Activated CD8-positive, alpha-beta memory T cell treated with anti-CD3 and anti-CD28 coated beads for 4 hours (primary cell): ENCODE results near the gene DPY19L3.
"Not testable (repeated sequence)": the region's sequence is repeated elsewhere in the genome, so short reads cannot be mapped to it uniquely, and the experiment has no call there.

Experiments used
- DNase-seq, 2 donors: peaks; one replicate each; pipeline ENCODE4 v3.0.0-alpha.2; 2020; ENCODE audit warnings: low read depth in 2 of 2

The DPY19L3 gene

DNA sequence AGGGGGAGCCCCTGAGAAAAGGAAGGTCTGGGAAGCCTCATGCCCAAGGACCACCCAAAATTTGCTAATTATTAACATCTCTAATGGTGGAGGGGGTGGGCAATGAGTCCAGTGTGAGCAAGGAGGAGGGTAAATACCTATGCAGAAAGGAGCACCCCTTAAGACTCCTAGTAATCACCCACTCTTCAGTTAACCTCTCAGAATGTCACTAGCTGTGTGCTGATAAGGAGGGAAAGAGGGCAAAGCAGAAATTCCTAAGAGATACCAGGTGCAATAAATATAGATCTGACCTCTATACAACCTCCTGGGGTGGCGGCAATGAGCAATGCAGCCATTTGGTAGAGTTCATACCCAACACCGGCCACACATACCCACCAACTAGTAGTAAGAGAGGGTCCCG is 12.7 kb upstream of the DPY19L3 start:
- DNase-seq: no peak

DNA sequence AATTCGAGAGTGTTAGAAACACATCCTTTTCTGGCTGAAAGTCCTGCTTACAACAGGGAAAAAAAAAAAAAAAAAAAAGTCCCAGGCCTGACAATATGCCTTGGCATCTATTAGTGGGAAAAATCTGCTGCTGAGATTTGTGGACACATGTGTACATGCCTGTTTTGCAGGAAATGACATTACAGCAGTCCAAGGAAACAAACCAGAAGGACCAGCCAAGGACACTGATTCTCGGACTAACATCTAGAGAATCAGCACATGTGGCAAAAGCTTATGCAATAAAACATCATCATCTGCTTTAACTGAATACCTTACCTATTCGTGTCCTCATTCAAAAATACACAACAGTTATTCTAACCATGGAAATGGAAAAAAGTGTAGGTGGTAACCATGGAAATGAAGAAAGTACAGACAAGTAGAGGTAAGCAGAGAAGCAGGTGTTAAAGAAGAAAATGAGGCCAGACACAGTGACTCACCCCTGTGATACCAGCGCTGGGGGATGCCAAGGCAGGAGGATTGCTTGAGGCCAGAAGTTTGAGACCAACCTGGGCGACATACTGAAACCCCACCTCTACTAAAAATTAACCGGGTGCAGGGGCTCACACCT is 9.4 kb upstream of the DPY19L3 start:
- no peak for DNase-seq

DNA sequence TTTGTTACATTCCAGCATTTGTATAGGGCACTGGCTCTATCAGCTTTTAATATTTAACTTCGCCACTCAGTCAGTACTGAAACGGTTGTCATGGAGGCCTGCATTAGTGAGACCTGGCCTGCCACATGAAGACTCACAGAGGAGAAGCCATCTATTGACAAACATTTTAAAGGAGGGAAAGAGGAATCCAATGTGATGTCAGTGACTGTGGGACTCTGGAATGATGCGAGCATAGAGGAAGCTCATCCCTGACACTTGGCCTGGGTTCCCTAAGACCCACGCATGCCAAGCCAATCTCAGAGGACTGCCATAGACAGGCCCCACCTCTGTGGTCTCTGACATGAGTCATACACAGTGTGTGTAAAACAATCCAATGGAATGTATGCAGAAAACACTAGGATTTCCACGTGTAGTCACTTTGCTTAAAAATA is 7.9 kb upstream of the DPY19L3 start:
- DNase-seq: no peak

DNA sequence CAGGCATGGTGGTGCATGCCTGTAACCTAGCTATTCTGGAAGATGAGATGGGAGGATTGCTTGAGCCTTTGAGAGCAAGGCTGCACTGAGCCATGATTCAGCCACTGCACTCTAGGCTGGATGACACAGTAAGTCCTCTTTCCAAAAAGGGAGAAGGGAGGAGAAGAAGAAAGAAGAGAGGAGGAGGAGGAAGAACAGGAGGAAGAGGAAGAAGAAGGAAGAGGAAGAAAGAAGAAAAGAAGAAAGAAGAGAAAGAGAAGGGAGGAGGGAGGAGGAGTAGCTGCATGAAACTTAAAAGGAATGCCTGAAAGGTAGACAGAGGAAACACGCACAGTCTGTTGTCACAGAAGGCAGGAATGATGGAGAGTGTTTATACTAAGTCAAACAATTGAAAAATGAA is 3.6 kb upstream of the DPY19L3 start:
- no peak for DNase-seq

DNA sequence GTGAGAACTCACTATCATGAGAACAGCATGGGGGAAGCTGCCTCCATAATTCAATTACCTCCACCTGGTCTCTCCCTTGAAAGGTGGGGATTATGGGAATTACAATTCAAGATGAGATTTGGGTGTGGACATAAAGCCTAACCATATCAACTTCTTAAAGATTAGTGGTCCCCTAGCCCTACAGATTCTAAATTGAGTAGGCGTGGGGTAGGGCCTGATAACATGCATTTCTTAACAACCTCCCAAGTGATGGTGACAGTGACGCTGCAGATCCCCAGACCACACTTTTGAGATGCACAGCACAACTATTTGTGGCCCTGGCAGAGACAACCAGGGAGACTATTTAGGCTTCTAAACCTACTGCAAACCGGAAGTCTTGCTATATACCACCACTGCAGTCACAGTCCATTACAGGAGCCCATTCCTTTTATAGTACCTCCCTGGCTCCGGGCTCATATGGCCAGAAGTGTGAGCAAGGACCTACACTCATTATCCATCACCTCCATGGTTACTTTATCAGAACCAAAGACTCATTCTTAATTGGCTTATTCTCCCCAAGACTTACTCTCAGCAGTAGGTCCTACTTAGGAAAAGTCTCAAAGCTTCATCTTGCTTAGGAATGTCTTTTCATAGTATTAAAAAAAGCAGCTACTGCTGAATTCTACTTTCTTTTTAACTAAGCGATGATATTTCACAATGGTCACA is 2.1 kb upstream of the DPY19L3 start:
- DNase-seq: no peak

DNA sequence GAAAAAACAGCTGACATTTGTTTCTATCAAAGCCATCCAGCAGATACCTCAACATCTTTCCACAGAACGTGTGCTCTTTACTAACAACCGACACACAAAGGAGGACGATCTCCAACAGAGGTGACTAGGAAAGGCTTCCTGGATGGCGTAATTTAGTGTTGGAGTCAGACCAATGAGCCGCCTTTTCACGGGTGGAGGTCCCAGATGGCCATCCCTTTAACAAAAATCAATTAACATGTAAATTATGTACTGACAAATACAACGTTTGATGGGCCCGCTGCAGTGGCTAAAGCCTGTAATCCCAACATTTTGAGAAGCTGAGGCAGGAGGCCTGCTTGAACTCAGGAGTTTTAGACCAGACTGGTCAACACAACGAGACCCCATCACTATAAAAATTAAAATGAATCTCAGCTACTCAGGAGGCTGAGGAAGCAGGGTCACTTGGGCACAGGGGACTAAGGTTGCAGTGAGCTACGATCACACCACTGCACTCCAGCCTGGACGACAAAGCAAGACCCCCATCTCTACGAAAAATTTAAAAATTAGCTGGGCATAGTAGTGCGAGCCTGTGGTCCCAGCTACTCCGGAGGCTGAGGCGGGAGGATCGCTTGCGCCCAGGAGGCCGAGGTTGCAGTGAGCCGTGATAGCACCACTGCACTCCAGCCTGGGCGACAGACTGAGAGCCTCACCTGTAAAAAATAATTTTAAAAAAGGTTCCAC is 1.2 kb upstream of the DPY19L3 start:
- no peak for DNase-seq

DNA sequence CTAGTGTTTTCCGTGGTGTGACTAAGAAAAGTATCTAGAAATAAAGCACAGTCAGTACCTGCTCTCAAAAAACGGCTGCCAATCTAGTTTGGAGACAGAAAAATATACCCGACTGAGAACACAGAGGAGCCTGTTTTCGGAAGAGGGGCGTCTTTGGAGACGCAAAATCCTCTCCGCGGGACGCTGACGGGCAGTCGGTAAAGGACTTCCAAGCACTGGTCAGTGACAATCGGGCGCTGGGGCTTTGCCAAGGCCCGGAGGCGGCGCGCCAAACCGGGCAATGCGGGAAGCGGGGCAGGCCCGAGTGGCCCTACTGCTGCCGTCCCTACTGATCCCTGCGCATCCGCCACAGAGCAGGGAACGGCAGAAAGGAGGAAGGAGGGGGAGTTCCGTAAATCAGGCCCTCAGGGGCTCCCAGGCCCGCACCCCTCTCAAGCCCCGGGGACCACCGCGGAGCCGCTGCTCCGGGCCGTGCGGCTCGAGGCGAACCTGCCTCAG is 588 bp upstream of the DPY19L3 start:
- no peak for DNase-seq

DNA sequence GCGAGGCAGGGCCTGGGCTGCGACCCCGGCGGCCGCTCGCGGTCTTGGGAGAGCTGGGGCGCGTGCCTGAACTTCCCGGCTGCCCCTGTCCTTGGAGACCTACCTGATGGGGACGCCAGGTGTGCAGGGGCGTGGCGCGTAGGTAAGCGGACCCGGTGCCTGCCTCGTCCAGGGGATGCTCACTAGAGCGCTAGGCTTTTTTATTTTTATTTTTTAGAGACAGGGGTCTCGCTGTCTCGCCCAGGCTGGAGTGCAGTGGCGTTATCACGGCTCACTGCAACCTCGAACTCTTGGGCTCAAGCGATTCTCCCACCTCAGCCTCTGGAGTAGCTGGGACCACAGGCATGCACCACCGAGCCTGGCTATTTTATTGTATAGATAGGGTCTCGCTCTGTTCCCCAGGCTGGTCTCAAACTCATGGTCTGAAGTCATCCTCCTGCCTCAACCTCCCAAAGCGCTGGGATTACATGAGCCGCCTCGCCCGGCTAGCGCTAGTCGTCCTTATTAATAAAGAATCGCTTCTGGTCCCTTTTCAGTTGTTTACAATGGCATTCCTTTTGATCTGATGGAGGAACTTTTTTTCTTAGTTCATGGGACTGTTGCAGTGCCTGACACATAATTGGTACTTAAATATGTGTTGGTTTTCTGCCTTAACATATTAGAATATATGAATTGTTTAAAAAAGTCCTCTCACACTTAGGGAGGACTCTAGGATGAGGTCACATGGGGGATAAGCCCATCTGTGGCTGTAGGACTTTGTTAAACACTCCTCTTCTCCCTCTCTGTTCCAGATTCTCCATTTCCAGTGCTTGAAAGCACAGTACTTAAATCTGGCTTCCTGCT is 812 bp downstream of the DPY19L3 start:
- no peak for DNase-seq

DNA sequence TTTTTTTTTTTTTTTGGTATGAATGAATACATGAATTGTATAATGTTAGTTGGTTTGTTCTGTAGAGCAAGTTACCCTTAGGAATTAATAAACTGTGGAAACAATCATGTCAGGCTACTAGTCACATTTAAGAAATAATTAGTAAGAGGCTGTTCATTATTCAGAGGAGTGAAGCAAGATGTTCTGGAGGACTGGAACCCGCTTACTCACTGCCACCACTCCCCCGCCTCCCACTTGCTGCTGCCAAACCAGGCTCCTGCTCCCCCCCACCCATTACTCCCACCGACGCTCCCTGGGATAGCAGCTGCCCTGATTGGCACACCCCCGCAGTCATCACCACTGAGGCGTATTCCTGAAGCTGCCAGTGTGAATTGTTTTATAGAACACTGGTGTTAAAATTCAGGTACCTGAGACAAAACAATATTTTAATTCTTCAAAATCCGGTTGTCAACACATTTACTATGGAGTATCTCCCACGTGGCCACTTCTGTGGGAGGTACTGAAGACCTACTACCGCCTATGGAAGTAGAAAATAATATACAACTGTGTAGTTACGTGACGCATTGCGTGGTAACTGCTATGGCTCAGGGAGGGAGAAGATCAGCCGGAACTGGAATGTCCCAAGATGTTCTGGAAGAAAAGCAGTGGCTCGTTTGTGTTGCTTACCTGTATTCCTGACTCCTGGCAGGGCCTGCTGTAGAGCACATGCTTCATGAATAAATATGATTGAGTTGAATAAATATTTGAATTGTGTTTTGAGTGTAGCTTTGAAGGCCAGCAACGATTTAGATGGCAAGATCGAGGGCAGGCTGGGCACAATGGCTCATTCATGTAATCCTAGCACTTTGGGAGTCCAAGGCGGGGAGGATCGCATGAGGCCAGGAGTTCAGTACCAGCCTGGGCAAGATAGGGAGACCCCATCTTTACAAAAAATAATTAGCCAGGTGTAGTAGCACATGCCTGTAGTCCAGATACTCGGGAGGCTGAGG is 1.7 kb downstream of the DPY19L3 start:
- no peak for DNase-seq

DNA sequence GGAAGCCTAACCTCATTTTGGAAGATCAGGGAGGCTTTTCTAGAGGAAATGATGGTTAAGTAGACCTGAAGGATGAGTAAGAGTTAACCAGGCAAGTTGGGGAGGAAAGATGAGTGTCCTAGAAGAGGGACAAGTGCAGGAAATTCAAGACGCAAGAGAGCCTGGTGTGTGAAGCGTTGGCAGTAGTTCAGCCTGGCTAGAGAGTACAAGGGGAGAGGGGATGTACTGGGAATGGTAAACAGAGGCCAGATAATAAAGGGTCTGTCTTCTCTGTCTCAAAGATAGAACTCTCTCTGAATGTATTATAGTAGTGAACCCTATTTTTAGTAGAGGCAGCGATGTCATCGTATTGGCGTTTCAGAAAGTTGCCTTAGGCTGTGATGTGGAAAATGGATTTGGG is 9.7 kb downstream of the DPY19L3 start:
- no peak for DNase-seq

DNA sequence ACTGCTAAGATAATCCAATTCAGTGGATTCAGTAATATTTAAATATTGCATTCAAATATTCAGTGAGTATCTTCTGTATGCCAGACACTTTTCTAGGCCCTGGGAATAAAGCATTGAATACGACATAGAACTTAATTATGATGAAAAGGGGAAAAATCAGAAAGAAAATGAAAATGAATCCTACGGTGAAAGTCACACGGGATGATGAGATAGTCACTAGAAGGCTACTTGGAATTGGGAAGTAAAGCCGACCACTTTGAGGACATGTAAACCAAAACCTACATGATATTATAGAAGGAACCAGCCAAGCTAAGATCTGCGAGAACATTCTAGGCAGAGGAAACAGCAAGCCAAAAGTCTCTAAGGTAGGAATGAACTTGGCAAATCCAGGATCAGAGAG is 10.1 kb downstream of the DPY19L3 start:
- no peak for DNase-seq

DNA sequence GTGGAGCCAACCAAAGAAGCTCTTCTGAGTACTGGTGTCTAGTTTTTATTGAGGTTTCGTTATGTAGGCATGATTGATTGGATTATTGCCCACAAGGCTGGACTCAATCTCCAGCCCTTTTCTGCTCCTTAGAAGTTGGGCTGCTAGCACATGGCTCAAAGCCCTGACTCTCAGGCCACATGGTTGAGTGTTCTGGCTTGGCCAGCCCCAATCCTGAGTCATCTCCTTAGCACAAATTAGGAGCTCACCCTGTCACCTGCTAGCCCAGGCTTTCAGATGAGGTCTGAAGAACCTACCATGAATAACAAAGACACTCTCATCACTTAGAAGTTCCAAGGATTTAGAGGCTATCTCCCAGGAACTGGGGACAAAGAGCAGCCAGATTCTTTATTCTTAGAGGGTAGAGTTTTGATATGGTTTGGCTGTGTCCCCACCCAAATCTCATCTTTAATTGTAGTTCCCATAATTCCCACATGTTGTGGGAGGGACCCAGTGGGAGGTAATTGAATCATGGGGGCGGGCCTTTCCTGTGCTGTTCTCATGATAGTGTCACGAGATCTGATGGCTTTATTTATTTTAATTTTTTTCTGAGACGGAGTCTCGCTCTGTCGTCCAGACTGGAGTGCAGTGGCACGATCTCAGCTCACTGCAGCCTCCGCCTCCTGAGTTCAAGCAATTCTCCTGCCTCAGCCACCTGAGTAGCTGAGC is 11.3 kb downstream of the DPY19L3 start:
- DNase-seq: no peak

DNA sequence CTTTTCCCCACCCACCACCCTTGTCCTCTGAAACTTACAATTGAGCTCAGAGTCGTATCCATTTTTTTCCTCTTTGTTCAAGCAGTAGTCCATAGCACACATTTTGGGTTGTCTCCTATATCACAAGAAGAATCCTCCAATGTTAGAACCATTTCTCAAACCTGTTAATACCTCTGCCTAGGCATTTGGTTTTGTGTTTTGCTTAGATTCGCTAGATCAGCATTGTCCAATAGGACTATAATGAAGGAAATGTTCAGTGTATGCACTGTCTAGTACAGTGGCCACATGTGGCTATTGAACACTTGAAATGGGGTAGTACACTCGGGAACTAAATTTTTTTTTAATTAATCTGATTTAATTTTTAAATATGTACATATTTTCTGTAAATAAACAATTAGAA is 12.6 kb downstream of the DPY19L3 start:
- no peak for DNase-seq

DNA sequence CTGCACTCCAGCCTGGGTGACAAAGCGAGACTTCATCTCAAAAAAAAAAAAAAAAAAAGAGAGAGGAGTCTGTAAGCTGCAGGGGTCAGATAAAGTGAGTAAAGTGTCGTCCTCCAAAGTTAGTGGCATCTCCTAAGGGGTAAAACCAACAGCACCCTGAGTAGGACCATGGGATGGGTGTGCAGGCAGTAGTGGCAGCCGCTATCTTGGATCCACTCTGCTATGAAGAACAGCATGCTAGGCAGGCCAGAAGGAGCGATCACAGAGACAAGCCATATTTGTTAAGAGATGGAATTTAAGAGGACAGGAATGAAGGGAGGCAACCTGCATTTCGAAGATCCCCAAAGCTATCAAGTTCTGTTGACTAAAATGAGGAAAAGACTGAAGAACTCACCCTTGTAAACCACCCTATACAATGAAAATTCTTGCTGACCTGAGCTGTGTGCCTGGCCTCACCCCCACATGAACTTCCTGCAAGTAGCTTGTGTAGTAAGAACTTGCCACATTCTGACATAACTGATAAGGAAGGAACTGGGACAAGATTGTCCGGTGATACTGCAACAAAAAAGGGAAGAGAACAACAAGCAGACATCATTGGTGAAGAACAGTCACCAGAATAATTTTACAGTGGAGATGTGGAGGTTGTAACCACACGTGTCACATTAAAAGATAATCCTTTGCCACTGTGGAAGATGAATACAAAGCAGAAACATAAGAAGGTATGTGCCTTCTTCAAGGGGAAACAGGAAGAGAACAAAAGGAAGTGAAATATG is 16.2 kb downstream of the DPY19L3 start:
- no peak for DNase-seq

DNA sequence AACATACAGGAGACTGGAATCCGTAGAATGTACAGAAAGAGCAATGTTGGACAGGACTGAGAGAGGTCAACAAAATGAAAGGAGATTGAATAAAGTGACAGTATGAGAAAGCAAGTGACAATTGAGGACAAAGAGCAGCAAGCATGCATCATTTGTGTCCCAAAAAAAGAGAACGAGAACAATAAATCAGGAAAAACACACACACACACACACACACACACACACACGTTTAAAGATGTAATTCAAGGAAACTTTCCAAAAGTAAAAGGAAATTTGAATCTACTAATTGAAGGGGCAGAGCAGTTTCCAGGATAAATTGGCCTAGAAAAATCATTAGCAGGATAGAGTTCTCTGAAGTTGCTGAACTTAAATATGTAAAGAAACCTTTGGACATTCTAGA is 16.9 kb downstream of the DPY19L3 start:
- DNase-seq: no peak

DNA sequence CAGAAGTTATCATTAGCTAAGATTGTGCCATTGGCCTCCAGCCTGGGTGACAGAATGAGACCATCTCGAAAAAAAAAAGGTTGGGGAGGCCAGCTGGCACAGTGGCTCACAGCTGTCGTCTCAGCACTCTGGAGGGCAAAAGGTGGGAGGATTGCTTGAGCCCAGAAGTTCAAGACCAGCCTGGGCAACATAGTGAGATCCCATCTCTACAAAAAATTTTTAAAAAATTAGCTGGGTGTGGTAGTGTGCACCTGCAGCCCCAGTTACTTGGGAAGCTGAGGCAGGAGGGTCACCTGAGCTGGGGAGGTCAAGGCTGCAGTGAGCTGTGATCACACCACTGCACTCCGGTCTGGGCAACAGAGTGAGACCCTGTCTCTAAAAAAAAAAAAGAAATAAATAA is 18.4 kb downstream of the DPY19L3 start:
- not testable (repeated sequence) for DNase-seq

DNA sequence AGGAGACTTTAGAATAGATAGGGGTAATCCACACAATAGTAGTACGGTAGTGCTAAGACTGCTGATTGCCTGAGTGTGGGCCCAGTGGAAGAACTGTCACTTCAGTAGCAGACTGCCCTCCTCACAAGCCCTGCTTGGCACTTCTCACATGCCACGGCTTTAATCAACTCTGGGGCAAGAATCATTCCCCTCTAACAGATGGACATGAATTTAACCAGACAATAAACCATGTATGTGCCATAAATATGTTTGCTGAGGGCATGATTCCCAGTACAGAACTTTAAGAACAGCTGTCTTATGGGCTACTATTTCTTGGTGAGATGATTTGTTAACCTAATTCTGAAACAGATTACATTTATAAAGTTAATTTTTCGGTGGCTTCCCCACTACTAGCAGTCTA is 22.0 kb downstream of the DPY19L3 start:
- DNase-seq: no peak

DNA sequence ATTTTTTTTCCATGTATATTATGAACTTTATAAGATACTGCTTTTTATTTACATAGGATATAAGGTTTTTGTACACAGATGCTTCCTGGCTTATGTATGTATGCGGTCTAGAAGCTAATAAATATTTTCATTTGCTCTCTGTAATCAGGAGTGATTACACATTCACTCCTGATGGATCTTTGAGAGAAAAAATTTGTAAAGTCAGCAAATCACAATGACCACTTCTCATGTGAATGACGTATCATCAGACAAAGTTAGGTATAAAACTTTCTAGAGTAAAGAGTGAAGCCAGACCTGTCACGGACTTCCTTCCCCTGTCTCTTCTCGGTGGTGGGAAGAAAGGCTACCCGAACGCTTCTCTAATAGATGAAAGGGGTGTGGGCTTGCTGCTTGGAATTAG is 31.1 kb downstream of the DPY19L3 start:
- DNase-seq: no peak

DNA sequence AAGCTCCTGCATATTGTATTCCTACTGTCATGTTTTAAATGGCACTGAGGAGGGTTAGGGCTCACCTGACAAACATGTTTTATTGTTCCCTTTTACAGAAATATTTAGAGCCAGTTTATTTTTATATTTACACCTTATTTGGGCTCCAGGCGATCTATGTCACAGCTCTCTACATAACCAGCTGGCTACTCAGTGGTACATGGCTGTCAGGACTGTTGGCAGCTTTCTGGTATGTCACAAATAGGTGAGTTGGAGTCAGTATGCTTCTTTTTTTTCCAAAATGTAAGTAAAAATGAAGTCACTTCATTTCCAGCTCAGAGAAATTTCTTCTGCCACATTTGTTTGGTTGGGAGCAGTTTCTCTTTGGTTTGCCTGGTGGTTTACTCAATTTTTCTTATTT is 31.5 kb downstream of the DPY19L3 start:
- DNase-seq: no peak
